ENCODE measurements around the gene RSBN1L. TPM values are rescaled to one million over a fixed set of nuclear protein-coding genes. Genes with fewer than 3 reads are reported as not detected.
"Not testable (repeated sequence)": the region's sequence is repeated elsewhere in the genome, so short reads cannot be mapped to it uniquely, and the experiment has no call there.

RSBN1L gene
- 38.7 TPM for total RNA-seq

DNA sequence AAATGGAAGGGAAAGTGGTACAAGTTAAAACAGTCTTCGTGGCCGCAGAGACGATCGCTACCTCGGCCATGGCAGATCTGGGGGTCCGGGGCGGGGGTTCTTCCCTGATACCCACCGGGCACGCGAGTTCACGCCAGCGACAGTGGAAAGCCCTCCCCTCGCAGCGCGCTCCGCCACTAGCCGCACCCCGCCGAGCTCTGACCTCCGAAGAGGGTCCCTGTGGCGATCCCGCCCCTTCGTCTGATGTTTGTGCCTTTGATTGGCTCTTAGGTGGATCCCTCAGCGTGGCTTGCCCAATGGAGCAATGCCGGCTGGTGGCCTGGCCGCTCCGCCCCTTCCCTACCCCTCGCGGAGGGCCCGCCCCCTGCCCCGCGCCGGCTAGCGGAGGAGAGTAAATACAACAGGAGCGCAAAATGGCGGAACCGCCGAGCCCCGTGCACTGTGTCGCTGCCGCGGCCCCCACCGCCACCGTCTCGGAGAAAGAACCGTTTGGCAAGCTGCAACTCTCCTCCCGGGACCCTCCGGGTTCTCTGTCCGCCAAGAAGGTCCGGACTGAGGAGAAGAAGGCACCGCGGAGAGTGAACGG, at the start of gene RSBN1L:
TSS of gene RSBN1L (plus strand) at position 403 of the 586 bp plus-strand sequence. CDS start at position 414, 11 bp downstream.
- peak; percentile 99 for DNase-seq

DNA sequence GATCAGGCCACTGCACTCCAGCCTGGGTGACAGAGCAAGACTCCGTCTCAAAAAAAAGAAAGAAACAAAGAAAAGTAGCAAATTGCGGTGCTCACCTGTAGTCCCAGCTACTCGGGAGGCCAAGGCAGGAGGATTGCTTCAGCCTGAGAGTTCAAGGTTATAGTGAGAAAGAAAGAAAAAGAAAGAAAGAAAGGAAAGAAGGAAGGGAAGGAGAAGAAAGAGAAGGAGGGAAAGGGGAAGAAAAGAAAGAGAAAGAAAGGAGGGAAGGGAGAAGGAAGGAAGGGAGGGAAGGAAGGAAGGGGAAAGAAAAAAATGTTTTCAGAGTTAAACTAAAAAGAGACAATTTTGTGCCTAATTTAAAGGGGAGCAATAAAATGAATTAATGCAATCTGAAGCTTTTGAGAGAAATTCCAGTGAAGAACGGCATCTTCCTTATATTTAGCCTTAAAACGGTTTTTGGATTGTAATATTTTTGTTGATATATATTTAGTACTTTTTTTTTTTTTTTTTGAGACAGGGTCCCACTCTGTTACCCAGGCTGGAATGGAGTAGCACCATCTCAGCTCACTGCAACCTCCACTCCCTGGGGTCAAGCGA, 47.4 kb upstream of the RSBN1L start:
- no peak for DNase-seq

DNA sequence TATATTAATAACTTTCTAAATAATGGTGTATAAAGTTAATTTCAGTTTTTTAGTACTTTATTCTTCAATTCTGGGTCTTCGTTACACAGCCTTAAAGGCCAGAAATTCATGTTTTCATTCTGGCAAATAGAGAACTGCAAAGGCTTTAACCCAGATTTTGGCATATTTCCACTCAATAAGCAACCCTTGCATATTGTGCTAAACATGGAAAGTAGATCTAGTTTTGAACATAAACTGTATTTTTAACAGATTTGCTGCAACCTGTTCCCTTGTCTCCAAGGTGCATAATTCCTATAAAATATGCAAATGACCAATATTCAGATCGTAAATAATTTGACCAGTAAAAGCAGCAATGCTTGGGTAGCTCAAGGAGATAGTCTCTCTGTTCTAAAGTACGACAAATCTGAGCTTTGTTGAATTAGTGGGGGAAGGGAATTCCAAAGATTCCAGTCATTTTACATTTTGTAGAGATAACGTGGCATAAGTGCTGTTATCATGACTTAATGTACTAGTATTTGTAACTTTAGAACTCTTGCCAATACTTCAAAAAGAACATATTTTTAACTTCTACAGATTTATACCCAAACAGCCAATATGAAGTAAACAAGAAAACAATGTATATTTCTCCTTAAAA, 46.4 kb upstream of the RSBN1L start:
- DNase-seq: no peak

DNA sequence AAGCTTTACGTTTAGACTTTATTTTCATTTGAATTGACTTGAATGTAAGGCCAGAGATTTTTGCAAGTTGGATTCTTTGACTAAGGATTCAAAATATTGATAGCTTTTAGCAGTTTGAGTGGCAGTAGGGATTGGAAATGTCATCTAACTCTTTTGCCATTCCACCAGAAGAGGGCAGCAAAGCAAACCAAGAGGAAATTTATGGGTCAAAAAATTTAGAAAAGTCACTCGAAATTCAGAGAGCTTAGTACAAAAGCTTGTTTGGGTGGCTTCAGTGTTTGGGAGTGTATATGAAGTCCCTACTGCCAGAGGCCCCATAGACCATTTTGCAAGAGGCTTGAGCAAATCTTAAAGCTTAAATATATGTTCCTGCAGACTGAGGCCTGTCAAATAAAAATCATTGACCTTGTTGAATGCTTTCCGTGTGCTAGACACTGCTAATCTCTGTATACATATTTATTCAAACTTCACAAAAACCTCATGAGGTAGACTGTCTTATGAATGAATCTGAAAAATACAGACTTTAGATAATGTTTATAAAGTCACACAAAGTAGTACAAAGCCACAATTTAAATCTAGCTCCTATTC, 44.6 kb upstream of the RSBN1L start:
- DNase-seq: peak; percentile 67

DNA sequence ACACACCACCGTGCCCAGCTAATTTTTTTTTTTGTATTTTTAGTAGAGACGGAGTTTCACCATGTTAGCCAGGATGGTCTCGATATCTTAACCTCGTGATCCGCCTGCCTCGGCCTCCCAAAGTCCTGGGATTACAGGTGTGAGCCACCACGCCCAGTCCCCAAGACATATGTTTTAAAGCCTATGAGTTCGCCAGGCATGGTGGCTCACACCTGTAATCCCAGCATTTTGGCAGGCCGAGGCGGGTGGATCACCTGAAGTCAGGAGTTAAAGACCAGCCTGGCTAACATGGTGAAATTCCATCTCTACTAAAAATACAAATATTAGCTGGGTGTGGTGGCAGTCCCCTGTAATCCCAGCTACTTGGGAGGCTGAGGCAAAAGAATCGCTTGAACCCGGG, 43.4 kb upstream of the RSBN1L start:
- DNase-seq: not testable (repeated sequence)

DNA sequence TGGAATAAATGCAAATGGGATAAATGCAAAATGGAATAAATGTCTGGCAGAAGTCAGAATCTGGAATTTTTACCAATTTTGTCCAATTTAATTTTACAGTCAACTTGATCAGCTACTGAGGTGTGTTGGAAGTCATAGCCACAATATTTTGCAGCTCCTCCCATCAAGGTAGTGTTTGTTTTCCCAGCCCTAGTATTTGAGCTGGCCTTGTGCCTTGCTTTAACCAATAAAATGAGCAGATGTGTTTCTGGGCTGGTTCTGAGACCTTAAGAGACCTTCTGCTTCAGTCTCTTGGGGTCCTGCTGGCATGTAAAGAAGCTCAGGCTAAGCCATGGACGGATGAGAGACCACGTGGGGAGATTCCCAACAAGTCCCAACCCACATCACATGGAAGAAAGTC, 42.7 kb upstream of the RSBN1L start:
- DNase-seq: no peak

DNA sequence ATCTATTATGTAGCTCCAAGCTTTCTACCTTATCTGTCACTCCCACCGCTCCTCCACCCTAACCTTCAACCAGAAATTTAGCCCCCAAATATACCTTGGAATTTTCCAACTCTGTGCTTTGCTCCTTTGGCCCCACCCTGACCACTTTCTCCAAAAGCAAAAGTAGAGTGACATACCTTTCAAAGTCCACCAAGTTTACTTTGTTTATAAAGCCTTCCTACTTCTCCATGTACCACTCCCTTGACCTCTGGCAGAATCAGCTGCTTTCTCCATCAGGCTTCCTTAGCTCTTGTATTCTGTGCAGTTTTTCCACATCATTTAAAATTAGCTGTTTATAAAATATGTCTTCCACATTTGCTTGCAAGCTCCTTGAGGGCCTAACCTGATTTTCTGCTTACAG, 40.9 kb upstream of the RSBN1L start:
- no peak for DNase-seq

DNA sequence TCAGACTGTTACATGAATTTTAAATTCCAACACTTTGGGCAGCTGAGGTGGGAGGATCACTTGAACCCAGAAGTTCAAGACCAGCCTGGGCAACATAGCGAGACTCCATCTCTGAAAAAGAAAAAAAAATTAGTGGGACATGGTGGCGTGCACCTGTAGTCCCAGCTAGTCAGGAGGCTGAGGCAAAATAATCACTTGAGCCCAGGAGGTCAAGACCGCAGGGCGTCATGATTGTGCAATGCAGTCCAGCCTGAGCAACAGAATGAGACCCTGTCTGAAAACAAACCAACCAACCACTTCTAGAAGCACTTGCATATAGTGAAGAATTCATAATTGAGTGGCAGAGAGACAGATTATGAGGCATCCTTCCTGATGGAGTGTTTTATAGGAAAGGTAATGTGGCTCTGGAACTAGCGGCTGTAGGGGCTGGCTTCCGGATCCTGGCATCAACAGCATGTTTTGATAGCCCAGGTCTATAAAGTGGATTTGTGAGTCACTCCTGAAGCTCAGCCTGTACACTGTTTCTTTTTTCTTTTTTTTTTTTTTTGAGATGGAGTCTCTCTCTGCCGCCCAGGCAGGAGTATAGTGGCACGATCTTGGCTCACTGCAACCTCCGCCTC, 40.3 kb upstream of the RSBN1L start:
- DNase-seq: no peak

GRCh38 chr7:77657427-77658224, 38.6 kb upstream of the RSBN1L start:
- DNase-seq: peak; percentile 79

DNA sequence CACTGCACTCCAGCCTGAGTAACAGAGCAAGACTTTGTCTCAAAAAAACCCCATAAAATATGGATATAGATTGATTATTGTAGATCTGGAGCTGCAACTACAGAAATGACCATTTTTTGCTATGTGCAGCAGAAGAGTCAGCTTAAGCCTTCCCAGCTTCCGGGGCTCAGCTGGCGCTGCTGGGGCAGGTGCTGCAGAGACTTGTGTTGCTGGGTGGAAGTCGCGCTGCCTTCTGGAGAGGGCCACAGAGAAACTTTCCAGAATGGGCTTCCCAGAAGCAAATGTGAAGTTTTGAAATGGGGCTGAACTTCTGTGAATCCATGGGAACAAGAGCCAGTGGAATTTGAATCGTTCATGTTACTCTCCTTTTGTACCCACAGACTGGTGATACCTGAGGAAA, 37.3 kb upstream of the RSBN1L start:
- DNase-seq: no peak

GRCh38 chr7:77661816-77662215, 34.4 kb upstream of the RSBN1L start:
- DNase-seq: no peak

DNA sequence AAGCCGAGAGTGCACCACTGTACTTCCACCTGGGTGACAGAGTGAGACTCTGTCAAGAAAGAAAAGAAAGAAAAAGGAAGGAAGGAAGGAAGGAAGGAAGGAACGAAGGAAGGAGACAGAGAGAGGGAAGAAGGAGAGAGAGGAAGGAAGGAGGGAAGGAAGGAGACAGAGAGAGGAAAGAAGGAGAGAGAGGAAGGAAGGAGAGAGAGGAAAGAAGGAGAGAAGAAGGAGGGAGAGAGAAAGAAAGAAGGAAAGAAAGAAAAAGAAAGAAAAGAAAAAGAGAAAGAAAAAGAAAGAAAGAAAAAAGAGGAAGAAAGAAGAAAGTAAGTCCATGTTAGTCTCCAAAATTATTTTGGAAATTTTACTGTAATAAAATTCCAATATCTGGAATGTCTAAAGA, 33.4 kb upstream of the RSBN1L start:
- no peak for DNase-seq

GRCh38 chr7:77664715-77665114, 31.5 kb upstream of the RSBN1L start:
- no peak for DNase-seq

- DNase-seq: no peak
Observed at GRCh38 chr7:77665161-77665560, 31.1 kb upstream of the RSBN1L start.

DNA sequence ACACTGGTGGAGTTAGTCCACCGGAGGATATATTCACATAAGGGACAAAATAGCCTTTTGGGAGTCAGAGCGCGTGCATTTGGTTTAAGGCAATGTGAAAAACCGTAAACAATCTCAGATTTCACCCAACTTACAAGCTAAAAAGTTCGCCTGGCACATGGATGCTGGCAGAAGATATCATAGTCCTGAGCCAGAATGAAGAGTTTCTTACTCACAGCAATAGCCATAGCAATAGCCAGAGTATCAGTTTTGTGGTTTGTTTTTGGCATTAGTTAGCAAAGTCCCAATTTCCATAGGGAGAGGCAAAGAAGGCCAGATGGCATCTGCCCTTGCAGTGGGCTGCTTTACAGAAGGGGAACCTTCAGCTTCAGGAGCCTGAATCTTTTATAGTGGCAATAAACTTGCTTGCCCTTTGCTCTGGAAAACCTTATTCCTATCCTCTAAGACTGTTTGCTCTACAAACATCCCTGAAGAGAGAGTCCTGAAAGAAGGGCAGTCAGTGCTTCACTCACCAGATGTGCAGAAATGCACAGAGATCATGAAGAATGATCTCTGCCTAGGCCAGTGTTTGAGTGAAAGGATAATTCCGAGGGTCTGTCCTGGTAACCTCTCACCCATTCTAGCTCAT, 28.7 kb upstream of the RSBN1L start:
- DNase-seq: peak; percentile 53

DNA sequence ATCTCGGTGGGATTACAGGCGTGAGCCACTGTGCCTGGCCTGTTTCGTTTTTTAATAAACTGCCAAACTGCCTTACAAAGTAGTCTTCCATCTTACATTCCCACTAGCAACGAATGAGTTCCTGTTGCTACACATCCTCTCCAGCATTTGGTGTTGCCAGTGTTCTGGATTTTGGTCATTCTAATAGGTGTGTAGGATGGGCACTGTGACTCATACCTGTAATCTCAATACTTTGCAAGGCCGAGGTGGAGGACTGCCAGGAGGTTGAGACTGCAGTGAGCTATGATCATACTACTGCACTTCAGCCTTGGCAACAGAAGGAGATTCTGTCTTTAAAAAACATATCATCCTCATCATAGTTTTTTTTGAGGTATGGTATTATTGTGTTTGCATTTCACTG, 21.4 kb upstream of the RSBN1L start:
- no peak for DNase-seq

- no peak for DNase-seq
Observed at GRCh38 chr7:77679608-77680007, 16.7 kb upstream of the RSBN1L start.

DNA sequence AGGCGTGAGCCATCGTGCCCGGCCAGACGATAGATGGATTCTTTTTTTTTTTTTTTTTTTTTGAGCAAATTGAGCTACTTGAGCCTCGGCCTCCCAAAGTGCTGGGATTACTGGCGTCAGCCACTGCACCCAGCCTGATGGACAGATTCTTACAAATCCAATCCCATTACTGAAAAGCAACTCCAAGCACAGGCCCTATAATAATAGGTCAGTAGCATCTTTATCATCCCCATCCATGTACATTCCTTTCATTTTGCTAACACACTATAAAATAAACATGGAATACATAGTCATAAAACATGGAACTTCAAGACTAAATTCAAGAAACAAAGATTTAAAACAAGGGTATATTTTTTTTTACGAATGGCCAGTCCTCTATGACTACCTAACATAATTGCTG, 16.0 kb upstream of the RSBN1L start:
- no peak for DNase-seq

DNA sequence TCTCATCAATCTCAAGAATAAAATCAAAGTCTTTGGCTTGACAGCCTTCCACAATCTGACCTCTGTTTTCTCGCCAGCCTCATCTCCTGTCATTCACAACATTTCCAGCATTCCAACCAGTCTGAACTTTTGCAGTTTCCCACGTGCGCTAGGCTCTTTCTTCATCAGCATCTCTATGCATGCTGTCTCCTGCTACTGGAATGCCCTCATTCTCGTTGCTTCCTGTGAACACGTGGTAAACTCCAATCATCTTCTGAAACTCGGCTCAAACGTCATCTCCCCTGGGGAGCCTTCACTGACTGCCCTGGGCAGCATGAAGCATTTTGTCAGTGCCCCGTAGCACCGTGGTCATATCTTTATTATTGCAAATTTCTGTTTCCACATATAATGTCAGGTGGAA, 12.2 kb upstream of the RSBN1L start:
- peak; percentile 40 for DNase-seq

- DNase-seq: no peak
Observed at GRCh38 chr7:77685233-77685632, 11.0 kb upstream of the RSBN1L start.

DNA sequence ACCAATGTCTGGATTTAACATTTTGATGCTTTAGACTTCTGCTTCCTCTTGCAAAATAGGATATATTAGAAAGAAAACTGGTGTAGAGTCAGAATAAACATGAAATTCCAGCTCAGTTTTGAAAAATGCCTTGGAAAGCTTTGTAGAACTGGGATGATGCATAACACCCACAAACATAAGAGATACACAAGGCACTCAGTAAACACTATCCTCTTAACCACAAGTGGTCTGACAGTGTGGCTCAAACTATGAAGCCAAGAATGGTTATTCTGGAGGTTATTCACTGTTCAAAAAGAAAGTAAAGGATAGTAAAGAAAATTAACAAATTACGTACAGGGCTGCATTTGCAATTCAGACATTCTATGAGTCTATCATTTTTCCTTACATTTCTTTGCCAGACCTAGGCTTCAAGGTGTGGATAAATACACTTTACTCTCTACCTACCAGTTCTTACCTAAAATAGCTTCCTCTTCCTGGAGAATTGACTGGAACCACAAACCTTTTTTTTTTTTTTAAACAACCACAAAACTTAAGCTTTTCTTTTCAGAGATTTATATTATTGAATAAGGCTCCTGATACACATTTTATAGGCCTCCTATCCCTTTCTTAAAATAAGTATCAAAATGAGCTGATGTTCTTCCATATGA, 9.0 kb upstream of the RSBN1L start:
- no peak for DNase-seq
